A204.1 (cell line): Measurements from ENCODE around the gene KDM2B.
"Not testable (repeated sequence)": the region's sequence is repeated elsewhere in the genome, so short reads cannot be mapped to it uniquely, and the experiment has no call there.

Experiments
- FAIRE-seq: peaks from 2 replicates; lab custom pipeline; 2012; peaks lifted over from hg19 to GRCh38; lab: Jason Lieb, UNC

The KDM2B gene

DNA sequence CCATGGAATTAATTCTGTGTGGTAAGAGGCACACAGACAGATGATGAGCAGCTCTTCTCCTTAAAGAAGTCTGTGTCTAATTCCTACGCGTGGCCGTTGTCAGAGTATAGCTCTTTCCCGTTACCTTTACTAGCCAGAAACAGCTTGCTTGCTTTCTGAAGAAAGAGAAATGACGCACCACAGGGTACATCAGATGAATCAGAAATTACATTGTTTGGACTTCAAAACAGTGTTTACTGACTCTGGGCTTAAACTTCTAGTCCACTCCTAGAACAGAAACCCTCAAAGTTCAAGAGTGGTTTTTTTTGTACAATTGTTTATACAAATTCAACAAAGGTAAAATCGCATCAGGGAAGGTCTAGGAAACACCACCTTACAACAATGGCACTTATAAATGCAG is 151.9 kb downstream of the KDM2B start:
- FAIRE-seq: no peak

DNA sequence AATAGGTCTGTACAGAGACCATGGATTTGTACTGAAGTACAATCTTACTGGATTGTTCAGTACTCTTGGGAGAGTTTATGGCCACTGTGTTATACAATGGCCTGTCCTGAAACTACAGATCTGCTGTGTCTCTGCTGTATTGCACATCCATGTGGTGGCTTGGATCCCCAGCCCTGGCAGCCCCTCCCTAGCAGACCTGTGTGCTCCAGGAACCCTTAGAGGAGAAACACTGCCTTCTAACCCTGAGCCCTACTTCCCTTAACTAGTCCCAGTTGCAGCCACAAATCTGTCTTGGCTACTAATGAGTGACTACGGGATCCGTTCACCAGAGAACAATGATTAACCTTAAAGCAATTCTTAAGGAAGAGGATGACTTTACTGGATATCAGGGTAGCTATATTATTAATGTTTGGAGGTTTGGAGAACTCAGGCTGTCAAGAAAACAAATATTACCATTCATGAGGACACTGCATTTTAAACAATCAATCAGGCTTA is 153.2 kb downstream of the KDM2B start:
- FAIRE-seq: no peak

DNA sequence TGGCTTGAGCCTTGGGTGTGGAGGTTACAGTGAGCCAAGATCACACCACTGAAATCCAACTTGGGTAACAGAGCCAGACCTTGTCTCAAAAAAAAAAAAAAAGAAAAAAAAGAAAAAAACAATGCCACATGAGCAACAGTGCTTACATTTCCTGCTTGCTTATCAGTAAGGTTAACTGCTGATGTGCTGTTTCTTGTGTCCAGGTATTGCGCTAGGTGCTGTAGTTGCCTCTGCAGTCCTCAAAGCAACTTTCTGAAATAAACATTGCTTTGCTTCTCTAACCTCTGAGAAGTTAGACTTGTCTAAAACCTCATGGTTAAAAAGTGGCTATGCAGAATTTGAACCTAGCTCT is 156.2 kb downstream of the KDM2B start:
- FAIRE-seq: no peak

DNA sequence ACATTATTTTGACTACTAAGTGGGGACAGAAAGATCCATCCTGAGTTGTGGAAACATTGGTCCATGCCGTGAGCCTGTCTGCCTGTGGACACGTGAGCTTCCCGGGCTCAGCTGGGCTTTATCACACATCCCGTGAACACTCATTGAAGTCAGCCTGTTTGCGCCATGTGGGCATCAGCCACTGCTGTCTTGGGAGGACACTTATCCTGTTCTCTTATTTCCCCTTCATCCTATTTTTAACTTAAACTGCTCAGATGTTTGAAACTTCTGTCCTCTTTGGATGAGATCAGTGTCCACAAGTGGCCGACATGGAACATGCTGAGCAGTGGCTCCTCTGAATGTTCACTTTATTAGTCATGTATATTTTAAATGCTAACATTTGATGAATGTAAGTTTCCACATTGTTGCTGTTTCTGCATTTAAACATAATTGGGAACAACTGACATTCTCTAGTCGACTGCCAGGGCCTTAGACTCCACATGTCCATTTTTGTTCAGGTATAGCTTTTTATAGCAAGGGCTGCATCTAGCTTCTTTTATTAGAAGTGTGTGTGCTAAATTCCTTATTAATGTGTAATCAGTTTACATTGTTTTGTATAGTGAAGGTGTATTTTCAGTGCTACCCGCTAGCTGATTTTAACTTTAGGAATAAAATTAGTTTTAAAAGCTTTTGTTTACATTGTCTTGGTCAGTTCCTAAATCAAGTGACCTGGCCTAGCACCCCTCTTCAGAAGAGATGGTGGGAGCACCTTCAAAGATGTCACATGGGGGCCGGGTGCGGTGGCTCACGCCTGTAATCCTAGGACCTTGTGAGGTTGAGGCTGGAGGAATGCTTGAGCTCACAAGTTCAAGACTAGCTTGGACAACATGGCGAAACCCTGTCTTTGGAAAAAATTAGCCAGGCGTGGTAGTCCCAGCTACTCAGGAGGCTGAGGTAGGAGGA is 156.9 kb downstream of the KDM2B start:
- no peak for FAIRE-seq

DNA sequence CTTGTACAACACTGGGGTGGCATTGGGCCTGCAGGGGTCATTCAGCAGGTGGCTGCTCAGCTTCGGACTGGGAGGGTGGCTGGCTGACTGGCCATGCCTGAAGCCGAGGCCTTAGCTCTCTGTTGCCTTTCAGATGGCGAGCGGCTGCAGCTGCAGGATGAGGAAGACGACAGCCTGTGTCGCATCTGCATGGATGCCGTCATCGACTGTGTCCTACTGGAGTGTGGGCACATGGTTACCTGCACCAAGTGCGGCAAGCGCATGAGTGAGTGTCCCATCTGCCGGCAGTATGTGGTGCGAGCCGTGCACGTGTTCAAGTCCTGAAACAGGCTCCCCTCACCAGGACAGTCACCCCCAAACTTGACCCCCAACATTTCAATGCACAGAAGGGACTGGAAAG is 157.6 kb downstream of the KDM2B start:
- FAIRE-seq: no peak

DNA sequence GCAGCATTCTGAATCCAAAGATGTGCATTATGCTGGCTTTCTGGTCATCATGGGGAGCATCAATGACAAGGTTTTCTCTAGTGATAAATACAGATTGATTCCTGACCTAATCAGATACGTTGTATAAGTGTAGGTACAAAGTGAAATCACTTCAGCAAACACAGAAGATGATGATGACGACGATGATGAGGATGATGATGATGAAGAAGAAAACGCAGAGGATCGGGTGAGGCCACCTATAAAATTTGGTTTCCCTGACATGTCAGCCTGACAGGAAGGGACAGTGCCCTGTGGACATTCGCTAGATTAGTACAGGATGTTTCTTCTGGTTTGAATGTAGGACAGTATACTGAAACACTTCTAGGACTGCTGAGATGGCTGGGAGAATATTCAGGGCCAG is 160.7 kb downstream of the KDM2B start:
- FAIRE-seq: no peak

DNA sequence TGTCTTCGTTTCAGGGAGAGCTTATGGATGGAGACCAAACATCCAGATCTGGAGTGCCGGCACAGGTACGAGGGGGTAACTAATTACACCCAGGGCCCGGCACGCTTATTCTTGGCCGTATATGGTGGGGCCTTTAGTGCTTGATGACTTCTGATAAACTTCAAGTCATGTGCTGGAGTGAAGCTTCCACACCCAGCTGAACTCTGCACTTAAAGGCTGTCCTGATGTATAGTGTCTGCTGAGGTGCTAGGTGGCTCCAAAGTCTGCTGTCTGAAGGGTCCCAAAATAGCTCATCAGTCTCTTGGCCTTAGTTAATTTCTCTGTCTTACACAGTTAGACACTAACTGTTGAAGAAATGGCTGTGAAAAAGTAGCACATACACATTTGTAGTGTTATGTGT is 163.0 kb downstream of the KDM2B start:
- no peak for FAIRE-seq

DNA sequence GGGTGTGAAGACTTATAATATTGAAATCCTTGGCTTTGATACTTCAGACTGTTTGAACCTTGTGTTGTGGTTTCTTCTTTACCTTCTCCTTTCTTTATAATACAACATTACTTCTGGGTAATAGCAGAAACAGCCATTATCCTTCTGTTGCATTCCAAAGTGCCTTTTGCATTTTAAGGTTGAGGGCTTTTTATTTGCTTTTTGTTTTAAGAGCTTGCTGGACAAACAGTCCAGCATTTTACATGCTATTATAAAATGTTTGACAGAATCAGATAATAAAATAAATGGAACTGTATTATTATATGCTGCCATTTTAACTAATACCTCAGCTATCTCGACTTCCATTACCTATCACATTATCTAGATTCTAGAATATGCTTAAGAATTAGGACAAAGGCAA is 166.9 kb downstream of the KDM2B start:
- no peak for FAIRE-seq

DNA sequence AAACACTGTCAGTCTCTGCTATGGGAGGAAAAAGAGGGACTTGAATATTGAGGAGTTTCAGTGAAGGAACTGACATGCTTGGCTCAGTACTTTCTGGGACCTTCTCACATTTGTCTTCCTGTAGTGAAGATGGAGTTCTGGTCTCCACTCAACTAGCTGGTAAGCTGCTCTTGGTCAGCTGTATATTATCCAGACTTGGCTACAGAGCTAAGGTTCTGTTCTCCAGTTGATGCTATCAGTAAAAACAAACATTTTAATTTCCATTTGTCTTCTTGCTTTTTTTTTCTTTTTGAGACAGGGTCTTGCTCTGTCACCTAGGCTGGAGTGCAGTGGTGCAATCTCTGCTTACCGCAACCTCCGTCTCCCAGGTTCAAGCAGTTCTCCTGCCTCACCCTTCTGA is 175.6 kb downstream of the KDM2B start:
- no peak for FAIRE-seq

DNA sequence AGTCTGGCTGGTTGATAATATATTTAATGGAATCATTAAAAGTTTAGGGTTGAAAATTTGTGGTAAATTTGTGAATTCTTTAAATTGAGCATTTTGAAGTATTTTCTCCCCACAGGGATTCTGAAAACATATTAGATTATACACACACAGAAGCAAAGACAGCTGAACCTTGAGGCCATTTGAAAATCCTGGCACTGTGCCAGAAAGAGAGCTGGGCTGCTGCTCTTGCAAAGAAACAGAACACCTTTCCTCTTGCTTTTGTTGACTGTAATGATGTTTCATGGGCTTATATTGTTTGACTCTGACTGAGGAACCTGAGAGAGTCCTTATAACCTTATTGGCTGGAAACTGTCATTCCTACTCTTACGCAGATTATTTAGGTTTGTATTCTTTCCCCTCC is 176.1 kb downstream of the KDM2B start:
- FAIRE-seq: no peak

DNA sequence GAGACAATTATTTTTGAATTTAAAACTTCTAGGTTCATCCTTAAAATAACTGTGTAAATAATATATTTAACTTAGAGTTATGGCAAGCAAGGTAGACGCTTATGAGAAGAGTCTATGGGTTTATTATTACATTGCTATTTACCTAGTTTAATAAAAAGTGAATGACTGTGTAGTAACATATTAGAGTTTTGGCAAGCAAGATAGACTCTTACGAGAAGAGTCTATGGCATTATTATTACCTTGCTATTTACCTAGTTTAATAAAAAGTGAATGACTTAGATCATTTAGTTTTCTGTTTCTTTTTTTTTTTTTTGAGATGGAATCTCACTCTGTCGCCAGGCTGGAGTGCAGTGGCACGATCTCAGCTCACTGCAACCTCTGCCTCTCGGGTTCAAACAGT is 177.1 kb downstream of the KDM2B start:
- no peak for FAIRE-seq

DNA sequence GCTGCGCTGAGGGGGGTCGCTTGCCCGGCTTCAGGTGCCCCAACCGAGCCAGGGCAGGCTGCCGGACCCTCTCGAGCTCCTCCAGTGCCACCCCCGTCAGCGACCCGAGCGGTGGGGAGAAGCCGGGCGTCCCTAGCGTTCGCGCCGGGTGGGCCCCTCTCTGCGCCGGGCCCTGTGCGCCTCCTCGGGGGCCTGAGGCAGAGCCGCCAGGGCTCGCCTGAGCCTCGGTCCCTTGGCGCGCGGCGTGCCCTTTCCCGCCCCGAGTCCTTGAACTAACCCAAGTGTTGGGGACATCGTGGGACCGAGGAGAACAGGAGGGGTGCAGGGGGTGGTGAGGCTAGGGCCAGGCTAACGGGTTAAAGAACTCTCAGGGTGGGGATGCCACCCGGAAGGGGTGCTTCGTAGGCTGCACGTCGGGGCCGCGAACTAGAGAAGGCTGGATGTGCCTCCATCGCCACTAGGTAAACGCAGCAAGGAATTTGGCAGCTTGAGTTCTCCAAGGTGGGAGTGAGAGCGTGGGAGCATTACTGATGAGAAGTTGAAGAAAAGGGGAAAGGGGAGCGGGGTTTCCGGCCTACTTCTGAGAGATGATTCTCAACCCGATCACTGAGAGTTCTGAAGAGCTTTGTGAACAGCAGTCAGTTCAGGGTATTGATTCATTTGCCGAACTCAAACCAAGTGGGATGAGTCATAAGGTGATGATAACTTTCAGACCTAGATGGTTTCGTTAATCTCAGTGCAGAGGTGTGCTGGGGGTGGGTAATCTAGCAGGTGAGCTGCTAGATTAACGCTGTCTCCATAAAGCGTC is 180.3 kb downstream of the KDM2B start:
- FAIRE-seq: no peak

DNA sequence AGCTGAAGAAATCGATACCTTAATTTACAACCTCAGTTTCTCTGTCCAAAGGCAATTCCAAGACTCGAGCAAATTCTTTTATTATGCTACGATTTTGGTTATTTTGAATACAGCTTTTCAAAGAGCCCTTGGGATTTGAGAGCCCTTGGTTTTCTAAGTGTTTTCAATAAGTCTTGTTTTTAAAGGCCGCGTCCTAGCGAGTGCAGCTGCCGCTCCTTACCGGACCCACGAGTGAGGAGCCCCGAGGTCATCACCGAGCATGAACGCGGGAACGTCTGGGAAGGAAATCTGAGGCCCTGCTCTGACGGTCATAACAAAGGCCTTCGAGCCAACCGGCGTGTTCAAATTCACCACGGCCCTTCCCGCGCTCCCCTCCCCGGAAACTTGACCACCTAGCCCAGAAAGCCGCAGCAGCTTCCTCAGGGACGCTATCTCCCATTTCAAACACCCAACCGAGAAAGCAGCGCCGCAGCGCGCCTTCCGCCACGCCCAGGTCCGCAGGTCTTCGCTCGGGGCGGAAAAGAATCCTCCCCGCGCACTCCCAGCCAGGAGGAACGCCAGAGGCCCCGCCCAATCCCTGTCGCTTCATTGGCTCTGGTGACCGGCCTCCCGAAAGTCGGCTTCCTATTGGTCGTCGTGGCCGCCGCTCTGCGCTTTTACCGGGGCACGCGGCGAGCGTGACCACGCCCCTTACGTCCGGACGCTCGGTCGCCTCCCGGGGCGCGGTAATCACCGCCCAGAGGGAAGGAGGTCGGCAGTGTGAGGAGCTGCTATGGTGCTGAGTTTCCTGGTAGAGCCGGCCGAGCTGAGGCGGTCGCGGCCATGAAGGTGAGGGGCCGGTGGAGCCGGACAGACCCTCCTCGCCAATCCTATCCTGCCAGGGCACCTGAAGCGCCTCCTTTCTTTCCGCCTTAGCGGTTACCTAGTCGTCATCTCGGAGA is 181.2 kb downstream of the KDM2B start, which contains the start of gene RNF34:
TSS of gene RNF34 (plus strand) at position 728 of the 941 bp plus-strand sequence. CDS start at position 823, 95 bp downstream.
- peak; percentile 85 for FAIRE-seq

DNA sequence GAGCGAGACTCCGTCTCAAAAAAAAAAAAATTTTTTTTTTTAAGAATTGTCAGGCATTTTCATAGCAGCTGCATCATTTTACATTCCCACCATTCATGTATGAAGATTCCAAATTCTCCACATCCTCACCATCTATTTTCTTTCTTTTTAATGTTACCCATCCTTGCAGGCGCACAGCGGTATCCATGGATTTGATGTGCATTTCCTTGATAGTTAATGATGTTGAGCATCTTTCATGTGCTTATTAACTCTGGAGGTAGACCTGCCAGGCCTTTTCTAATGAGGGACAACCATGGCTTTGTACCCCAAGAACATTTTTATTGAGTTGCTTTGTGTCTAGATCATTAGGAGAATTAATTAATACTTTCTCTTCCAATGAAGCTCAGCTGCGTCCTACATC is 182.5 kb downstream of the KDM2B start:
- no peak for FAIRE-seq

DNA sequence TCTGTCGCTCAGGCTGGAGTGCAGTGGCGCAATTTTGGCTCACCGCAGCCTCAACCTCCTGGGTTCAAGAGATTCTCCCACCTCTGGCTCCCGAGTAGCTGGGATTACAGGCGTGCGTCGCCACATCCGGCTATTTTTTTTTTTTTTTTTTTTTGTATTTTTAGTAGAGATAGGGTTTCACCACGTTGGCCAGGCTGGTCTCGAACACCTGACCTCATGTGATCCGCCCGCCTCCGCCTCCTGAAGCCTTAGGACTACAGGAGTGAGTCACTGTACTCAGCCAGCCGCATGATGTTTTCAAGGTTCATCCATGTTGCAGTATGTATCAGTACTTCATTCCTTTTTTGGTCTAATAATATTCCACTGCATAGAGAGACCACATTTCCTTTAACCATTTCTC is 183.3 kb downstream of the KDM2B start:
- FAIRE-seq: no peak

DNA sequence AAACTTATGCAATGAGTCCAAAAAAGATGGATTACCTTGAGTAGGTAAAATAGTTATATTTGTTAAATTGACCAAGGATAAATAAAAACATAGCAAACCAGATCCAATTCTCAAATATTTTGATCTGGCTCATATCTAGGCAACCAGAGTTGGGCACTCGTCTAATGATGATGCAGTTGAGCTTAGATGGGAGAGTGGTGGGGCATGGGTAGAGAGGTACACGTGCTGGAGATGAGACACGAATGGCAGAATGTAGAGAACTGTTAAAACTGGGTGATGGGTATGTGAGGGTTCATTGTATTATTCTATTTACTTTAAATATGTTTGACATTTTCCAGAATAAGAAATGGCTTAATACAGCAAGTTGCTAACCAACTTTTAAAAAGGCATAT is 188.5 kb downstream of the KDM2B start:
- FAIRE-seq: no peak

DNA sequence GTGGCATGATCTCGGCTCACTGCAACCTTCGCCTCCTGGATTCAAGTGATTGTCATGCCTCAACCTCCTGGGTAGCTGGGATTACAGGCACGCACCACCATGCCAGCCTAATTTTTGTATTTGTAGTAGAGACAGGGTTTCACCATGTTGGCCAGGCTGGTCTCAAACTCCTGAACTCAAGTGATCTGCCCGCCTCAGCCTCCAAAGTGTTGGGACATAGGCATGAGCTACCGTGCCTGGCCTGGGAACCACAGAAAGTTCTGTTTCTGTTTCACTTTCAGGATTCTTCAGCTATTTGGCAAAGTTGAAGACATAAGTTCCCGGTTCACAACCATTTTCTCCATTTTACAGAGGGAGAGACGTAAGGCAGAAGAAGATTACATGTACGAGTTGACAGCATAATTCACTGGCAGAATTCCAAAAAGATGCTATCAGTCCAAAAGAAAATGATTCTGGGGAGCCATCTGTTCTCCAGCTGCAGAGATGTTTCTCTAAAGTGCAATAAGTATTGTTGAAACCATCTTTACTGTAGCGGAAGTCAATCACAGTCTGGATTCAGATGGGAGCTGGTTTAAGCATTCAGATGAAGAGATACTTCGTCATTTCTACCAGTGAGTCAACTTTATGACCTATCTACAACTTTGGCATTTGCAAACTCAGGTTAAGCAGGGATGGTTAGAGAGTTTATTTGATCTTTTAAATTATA is 189.1 kb downstream of the KDM2B start:
- FAIRE-seq: no peak

DNA sequence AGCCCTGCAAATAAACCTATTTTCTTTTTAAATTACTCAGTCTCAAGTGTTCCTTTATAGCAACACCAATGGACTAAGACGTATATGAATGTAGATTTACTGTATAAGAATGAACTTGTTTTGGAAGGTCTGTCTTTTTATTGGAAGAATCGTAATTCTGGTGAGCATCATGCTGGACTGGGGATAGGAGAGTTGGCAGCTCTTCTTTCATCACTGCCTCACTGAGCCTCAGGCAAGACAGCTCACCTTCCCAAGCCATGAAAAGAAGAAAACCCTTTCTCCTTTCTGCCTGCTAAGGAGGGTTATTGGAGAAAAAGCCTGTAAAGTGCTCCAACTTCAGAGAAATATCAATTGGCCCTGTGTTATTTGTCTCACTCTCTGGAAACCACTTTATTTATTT is 190.0 kb downstream of the KDM2B start:
- FAIRE-seq: no peak

DNA sequence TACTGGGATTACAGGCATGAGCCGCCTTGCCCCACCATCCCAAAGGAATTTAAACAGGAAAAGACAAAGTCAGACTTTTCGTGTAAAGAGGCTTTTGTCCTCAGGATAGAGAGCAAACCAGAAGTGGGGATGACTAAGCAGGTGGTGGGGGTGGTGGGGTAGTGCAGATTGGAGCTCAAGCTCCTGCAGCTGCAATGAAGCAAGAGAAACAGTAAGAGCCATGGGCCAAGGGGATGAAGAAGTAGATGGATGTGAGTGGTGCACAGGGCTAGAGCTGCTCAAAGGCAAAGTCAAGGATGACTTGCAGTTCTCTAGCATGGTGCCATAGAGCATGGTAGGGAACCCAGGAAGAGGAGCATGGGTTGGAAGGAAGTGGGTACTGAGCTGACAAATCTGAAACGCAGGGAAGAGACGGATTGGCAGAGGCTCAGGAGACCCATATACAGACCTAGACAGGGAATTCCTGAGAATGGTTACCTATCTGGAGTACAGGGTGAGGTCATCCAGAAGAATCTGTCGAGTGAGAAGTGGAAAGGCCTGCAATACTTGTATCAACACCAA is 192.3 kb downstream of the KDM2B start:
- no peak for FAIRE-seq

DNA sequence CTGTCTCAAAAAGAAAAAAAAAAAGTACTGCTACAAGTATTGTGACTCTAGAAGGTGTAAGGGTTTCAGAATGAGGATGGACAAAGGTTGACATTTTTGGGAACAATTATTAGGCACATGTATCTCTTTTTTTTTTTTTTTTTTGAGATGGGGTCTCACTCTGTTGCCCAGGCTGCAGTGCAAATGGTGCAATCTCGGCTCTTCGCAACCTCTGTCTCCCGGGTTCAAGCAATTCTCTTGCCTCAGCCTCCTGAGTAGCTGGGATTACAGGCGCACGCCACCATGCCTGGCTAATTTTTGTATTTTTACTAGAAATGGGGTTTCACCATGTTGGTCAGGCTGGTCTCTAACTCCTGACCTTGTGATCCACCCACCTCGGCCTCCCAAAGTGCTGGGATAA is 195.9 kb downstream of the KDM2B start:
- FAIRE-seq: not testable (repeated sequence)

DNA sequence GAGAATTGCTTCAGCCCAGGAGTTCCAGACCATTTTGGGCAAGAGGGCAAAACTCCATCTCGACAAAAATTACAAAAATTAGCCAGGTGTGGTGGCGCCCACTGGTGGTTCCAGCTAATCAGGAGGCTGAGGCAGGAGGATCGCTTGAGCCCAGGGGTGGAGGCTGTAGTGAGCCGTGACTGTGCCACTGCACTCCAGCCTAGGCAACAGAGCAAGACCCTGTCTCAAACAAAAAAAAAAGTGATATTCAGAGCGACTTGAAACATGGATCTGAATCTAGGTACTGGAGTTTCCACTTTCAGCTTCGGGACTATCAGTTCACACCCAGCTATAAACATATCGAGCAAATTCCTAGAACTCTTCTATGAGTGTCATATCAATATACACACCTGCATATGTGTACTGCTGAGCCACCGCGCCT is 197.2 kb downstream of the KDM2B start:
- no peak for FAIRE-seq
